ENCODE results near the gene PREP.
A peak's percentile ranks its signal among the peaks of the same experiment; 100 is the strongest.
"Not testable (repeated sequence)": the region's sequence is repeated elsewhere in the genome, so short reads cannot be mapped to it uniquely, and the experiment has no call there.

Gene PREP

GRCh38 chr6:105402939-105403935, at the start of gene PREP:
Gene PREP (minus strand): TSS chr6:105403082. CDS start chr6:105402891, 191 bp downstream.
- peak; percentile 88 for DNase-seq (ENCODE audit: low read depth)

- DNase-seq (ENCODE audit: low read depth) = no peak
Measured at GRCh38 chr6:105452376-105452775, 49.5 kb upstream of the PREP start.

GRCh38 chr6:105449756-105450390, 47.0 kb upstream of the PREP start:
- DNase-seq (ENCODE audit: low read depth) = peak; percentile 4

GRCh38 chr6:105445481-105445880, 42.6 kb upstream of the PREP start:
- no peak for DNase-seq (ENCODE audit: low read depth)

GRCh38 chr6:105443941-105444340, 41.1 kb upstream of the PREP start:
- DNase-seq (ENCODE audit: low read depth) = no peak

- no peak for DNase-seq (ENCODE audit: low read depth)
Measured at GRCh38 chr6:105442369-105442768, 39.5 kb upstream of the PREP start.

GRCh38 chr6:105437236-105437635, 34.4 kb upstream of the PREP start:
- no peak for DNase-seq (ENCODE audit: low read depth)

GRCh38 chr6:105433723-105434122, 30.8 kb upstream of the PREP start:
- DNase-seq (ENCODE audit: low read depth) = peak; percentile 33

- peak; percentile 99 for DNase-seq (ENCODE audit: low read depth)
Measured at GRCh38 chr6:105432797-105433196, 29.9 kb upstream of the PREP start.

GRCh38 chr6:105431226-105431625, 28.3 kb upstream of the PREP start:
- peak; percentile 78 for DNase-seq (ENCODE audit: low read depth)

GRCh38 chr6:105430685-105431084, 27.8 kb upstream of the PREP start:
- no peak for DNase-seq (ENCODE audit: low read depth)

GRCh38 chr6:105429676-105430075, 26.8 kb upstream of the PREP start:
- no peak for DNase-seq (ENCODE audit: low read depth)

GRCh38 chr6:105428342-105428957, 25.6 kb upstream of the PREP start:
- peak; percentile 58 for DNase-seq (ENCODE audit: low read depth)

- DNase-seq (ENCODE audit: low read depth) = peak; percentile 71
Measured at GRCh38 chr6:105424175-105424783, 21.4 kb upstream of the PREP start.

GRCh38 chr6:105416971-105417370, 14.1 kb upstream of the PREP start:
- DNase-seq (ENCODE audit: low read depth) = not testable (repeated sequence)

- no peak for DNase-seq (ENCODE audit: low read depth)
Measured at GRCh38 chr6:105409734-105410133, 6.9 kb upstream of the PREP start.

- DNase-seq (ENCODE audit: low read depth) = peak; percentile 58
Measured at GRCh38 chr6:105402090-105402938, 568 bp downstream of the PREP start.

- DNase-seq (ENCODE audit: low read depth) = peak; percentile 15
Measured at GRCh38 chr6:105401247-105402089, 1.4 kb downstream of the PREP start.

- no peak for DNase-seq (ENCODE audit: low read depth)
Measured at GRCh38 chr6:105400501-105400900, 2.4 kb downstream of the PREP start.

- DNase-seq (ENCODE audit: low read depth) = no peak
Measured at GRCh38 chr6:105398859-105399258, 4.0 kb downstream of the PREP start.

All from ELR (cell line).